HL-60/S4 treated with retinoic acid at 250 ng/mL for 4 days and 3 days (cell line): ENCODE data around the gene NCAPG.
"Not testable (repeated sequence)": the region's sequence is repeated elsewhere in the genome, so short reads cannot be mapped to it uniquely, and the experiment has no call there.

Experiments
- in situ Hi-C: fragments of 300-500 bp; cut with MboI; formaldehyde crosslinking; loops from 2 replicates; pipeline ENCODE4 v1.7.0; 2022; ENCODE audit warnings: low sequenced_read_pairs

The NCAPG gene

DNA sequence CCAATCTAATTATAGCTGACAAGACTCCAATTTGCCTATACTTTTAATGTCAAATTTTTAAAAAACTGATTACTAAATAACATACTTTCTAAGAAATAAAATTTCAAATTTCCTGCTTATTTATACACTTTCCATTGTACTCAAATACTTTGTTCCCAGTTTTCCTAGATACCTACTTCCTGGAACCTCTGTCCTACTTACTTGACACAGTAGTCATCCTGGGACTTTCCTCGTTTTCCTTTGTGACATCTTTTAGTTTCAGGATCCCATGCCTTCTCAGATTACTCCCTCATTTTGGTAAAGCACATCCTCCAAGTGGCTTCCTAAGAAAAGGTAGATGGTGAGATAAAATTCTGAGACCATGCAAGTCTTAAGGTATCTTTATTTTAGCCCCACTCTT is 16.0 kb upstream of the NCAPG start:
- in situ Hi-C loops, result no loop called here

GRCh38 chr4:17797808-17798207 is 13.0 kb upstream of the NCAPG start:
- in situ Hi-C loops, result no loop called here

GRCh38 chr4:17805580-17806155 is 5.1 kb upstream of the NCAPG start:
- in situ Hi-C loops, result loop anchor here (25.0 kb wide), 2 partner anchors 243 to 557 kb away; no protein-coding TSS in a partner anchor

GRCh38 chr4:17807446-17807845 is 3.3 kb upstream of the NCAPG start:
- in situ Hi-C loops, result loop anchor here (25.0 kb wide), 2 partner anchors 245 to 555 kb away; no protein-coding TSS in a partner anchor

DNA sequence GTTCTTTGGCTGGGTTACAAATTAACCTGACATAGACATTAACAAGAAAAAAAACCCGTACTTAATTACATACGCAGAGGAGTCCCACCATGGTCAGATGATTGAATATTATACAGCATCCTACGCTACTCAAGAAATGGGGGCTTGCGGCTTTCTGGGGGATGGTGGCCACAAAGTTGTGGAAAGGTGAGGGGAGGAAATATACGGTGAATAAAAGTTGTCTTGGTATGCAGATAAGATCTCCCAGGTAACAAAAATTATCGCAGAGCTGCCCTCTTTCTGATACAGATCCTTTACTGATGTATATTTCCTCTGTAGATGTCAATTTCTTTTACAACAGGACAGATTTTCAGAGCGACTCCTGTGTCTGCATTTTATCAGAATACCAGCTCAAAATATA is 1.1 kb upstream of the NCAPG start:
- in situ Hi-C loops, result loop anchor here (25.0 kb wide), 2 partner anchors 247 to 553 kb away; no protein-coding TSS in a partner anchor

GRCh38 chr4:17811078-17811603 is 362 bp downstream of the NCAPG start:
- in situ Hi-C loops, result loop anchor here (25.0 kb wide), 2 partner anchors 249 to 551 kb away; no protein-coding TSS in a partner anchor

- in situ Hi-C loops, result loop anchor here (25.0 kb wide), 2 partner anchors 250 to 550 kb away; no protein-coding TSS in a partner anchor
Observed at GRCh38 chr4:17812125-17812524, 1.3 kb downstream of the NCAPG start.

DNA sequence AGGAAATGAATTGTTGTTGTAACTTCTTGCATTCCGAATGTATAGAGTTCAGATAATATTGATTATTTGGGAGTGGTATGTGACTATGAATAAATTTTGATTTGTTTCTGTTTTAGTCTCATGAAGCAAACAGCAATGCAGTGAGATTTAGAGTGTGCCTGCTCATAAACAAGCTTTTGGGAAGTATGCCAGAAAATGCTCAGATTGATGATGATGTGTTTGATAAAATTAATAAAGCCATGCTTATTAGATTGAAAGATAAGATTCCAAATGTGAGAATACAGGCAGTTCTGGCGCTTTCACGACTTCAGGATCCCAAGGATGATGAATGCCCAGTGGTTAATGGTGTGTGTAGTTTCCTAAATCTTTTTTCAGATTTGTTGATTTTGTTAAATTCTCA is 2.0 kb downstream of the NCAPG start:
- in situ Hi-C loops, result loop anchor here (25.0 kb wide), 2 partner anchors 250 to 550 kb away; no protein-coding TSS in a partner anchor

- in situ Hi-C loops, result loop anchor here (25.0 kb wide), 2 partner anchors 252 to 548 kb away; no protein-coding TSS in a partner anchor
Observed at GRCh38 chr4:17814140-17814539, 3.4 kb downstream of the NCAPG start.

GRCh38 chr4:17816142-17816541 is 5.4 kb downstream of the NCAPG start:
- in situ Hi-C loops, result loop anchor here (25.0 kb wide), 2 partner anchors 254 to 546 kb away; no protein-coding TSS in a partner anchor

- in situ Hi-C loops, result loop anchor here (25.0 kb wide), 2 partner anchors 255 to 545 kb away; no protein-coding TSS in a partner anchor
Observed at GRCh38 chr4:17817027-17817426, 6.2 kb downstream of the NCAPG start.

DNA sequence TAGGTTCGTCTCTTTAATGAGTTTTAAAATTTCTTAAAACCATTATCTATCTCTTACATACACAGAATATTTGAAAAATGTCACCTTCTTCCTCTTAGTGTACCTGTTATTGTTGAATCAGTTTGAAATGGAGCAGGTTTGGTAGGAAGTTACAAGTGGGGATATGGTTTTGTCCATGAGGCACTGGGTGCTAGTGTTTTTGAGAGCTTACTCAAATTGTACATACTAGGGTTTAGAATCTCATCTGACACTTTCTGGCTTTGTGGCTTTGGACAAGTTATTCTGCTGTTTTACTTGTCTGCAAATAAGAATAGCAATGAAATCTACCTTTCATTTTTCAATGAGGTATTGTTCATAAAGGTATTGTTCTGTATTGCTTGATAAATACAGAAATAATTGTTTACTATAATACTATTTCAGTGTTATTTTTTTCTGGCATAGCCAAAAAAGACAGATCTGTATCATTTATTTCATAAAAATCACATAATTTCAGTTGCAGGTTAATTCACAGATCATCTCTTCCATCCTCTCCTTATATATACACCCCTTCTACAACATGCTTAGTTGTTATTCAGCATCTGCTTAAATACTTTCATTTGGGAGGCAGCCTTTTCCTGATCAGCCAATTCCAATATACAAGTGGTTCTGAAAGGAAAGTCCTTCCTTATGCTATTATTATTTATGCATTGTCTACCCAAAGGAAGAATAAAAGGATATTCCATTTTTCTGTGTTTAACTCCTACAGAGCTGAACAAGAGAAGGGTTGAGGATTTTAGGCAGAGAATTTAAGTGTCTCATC is 13.3 kb downstream of the NCAPG start:
- in situ Hi-C loops, result loop anchor here (25.0 kb wide), 2 partner anchors 262 to 538 kb away; no protein-coding TSS in a partner anchor

DNA sequence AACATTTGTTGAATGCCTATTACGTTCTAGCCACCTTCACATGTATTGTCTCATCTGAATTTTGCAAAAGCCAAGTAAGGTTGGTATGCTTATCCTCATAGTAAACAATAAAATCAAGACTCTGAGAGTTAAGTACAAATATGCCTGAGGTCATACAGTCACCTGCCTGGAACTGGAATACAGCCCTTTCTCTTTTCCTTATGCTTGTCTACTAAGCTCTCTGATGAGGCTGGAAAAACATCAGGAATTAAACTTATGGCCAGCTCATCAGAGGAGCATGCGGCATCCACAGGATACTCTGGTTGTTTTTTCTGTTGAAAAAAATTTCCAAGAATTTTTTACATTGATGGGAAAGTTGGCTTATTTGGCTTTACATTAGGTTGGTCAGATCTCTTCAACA is 35.5 kb downstream of the NCAPG start:
- in situ Hi-C loops, result no loop called here

DNA sequence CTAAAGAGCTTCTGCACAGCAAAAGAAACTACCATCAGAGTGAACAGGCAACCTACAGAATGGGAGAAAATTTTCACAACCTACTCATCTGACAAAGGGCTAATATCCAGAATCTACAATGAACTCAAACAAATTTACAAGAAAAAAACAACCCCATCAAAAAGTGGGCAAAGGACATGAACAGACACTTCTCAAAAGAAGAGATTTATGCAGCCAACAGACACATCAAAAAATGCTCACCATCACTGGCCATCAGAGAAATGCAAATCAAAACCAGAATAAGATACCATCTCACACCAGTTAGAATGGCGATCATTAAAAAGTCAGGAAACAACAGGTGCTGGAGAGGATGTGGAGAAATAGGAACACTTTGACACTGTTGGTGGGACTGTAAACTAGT is 39.5 kb downstream of the NCAPG start:
- in situ Hi-C loops, result not testable (repeated sequence)

DNA sequence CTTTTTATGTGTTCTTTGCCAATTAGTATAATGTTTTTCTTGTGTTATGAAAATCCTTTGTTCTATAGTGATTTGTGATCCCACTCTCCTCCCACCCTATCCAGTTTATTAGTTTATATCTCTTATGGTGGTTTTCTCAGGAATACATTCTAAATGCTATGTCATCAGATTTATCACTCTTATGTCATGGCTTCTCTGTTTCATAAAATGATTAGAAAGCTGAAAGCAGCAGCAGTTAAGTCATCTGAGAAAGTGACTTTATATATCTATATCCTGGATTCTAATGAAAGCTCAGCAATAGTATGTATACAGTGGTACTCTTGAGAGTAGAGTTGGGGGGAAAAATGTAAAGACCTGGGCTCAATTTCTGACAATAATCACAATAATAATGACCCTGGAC is 41.2 kb downstream of the NCAPG start:
- in situ Hi-C loops, result no loop called here

DNA sequence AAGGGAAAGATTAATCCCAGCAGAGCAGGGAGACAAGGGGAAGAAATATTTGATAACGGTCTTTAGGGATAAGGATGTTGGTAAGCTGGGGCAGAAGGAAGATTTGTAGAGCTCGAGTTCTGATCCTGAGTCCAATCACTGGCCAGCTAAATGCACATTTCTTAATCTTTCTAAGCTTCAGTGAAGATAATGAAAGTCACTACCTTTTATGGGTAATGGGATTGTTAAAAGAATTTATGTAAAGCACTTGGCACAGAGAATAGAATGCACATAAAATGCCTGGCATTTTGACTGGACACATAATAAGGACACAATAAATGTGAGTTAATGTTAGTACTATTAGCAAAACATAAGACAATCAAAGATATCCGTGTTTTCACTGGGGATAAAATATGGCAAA is 43.3 kb downstream of the NCAPG start:
- in situ Hi-C loops, result no loop called here

GRCh38 chr4:17859793-17860406 is 49.1 kb downstream of the NCAPG start:
- in situ Hi-C loops, result no loop called here

DNA sequence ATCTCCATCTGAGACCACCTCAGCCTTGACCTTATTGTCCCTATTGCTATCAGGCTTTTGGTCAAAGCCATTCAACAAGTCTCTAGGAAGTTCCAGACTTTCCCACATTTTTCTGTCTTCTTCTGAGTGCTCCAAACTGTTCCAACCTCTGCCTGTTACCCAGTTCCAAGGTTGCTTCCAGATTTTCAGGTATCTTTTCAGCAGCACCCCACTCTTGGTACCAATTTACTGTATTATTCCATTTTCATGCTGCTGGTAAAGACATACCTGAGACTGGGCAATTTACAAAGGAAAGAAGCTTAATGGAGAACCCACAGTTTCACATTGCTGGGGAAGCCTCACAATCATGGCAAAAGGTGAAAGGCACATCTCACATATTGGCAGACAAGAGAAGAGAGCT is 51.1 kb downstream of the NCAPG start:
- in situ Hi-C loops, result not testable (repeated sequence)

- in situ Hi-C loops, result no loop called here
Observed at GRCh38 chr4:17865866-17866363, 55.1 kb downstream of the NCAPG start.

DNA sequence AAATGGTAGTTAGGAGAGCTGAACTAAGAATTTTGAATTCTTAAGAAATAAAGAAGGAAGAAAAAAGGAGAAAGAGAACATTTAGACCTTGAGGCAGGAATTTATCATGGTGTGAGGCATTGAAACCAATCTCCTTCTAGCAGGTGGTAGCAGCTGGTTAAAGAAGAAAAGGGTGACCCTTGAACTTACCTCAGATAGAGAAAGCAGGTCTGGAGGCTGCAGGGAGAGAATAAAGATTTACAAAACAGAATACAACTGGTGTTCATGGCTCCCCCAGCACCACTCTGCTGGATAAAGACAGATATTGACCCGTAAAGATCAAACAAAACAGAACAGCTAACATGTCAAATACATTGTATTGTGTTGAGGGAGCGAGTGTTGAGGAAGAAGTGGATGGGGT is 56.0 kb downstream of the NCAPG start:
- in situ Hi-C loops, result no loop called here

DNA sequence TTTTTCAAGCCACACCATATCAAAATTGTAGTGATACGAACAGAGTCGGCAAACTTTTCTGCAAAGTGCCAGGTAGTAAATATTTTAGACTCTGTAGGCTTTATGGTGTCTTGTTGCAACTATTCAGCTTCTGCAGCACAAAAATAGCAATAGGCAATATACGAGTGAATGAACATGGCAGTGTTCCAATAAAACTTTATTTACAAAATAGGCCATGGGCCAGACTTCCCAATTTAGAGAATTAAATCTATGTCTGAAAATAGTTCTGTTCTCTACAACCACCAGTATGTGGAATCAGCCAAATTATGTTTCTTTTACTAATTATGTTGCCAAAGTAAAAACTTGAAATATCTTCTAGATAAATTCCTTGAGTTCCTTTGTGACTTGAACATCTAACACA is 56.5 kb downstream of the NCAPG start:
- in situ Hi-C loops, result no loop called here
